ENCODE measurements around the gene PM20D2.

Gene PM20D2, protein sequence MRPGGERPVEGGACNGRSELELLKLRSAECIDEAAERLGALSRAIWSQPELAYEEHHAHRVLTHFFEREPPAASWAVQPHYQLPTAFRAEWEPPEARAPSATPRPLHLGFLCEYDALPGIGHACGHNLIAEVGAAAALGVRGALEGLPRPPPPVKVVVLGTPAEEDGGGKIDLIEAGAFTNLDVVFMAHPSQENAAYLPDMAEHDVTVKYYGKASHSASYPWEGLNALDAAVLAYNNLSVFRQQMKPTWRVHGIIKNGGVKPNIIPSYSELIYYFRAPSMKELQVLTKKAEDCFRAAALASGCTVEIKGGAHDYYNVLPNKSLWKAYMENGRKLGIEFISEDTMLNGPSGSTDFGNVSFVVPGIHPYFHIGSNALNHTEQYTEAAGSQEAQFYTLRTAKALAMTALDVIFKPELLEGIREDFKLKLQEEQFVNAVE

DNA sequence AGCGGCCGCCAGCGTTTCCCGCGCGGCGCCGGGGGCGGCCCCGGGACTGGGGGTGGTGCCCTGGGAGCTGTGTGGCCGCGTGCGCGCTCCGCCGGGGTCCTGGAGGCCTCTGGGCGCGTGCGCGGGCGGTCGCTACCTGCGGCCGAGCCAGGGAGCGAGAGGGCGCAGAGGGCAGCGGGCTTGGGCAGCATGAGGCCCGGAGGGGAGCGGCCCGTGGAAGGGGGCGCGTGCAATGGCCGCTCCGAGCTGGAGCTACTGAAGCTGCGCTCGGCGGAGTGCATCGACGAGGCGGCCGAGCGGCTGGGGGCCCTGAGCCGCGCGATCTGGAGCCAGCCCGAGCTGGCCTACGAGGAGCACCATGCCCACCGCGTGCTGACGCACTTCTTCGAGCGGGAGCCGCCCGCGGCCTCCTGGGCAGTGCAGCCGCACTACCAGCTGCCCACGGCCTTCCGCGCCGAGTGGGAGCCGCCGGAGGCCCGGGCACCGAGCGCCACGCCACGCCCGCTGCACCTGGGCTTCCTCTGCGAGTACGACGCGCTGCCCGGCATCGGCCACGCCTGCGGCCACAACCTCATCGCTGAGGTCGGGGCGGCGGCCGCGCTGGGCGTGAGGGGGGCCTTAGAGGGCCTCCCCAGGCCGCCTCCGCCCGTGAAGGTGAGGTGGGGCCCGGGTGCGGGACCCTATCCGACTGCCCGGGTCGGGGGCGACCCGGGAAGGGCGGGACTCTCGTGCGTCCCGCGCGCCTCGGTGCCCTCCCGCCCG is at the start of gene PM20D2:
TSS of gene PM20D2 (plus strand) at position 100 of the 762 bp plus-strand sequence. CDS start at position 190, 90 bp downstream.
- TF ChIP-seq, protein P1, sequence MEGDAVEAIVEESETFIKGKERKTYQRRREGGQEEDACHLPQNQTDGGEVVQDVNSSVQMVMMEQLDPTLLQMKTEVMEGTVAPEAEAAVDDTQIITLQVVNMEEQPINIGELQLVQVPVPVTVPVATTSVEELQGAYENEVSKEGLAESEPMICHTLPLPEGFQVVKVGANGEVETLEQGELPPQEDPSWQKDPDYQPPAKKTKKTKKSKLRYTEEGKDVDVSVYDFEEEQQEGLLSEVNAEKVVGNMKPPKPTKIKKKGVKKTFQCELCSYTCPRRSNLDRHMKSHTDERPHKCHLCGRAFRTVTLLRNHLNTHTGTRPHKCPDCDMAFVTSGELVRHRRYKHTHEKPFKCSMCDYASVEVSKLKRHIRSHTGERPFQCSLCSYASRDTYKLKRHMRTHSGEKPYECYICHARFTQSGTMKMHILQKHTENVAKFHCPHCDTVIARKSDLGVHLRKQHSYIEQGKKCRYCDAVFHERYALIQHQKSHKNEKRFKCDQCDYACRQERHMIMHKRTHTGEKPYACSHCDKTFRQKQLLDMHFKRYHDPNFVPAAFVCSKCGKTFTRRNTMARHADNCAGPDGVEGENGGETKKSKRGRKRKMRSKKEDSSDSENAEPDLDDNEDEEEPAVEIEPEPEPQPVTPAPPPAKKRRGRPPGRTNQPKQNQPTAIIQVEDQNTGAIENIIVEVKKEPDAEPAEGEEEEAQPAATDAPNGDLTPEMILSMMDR (IDR thresholded peaks at IDR 0.05; ENCODE audit: extremely low read depth, missing control alignments), result no peak
- DNase-seq (ENCODE audit: low spot score), result peak; percentile 91

DNA sequence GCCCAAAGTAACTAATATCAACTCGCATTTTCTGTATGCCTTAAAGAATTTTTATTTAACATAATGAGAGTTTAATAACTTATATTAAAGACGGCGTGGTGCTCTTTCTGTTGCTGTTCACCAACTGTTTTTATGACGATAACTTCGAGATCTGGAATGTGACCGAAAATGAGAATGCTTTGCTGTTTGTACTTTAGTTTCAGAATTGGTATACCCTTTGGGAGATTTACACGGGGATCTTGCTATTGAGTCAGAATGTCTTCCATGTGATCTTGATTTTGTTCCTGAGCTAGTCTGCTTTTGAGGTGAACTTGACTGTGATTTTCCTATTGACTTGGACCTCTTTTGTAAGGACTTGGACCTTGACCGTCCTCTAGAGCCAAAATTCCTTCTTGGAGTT is 47.4 kb upstream of the PM20D2 start:
- TF ChIP-seq, protein P1 (IDR thresholded peaks at IDR 0.05; ENCODE audit: extremely low read depth, missing control alignments), result no peak
- no peak for DNase-seq (ENCODE audit: low spot score)

DNA sequence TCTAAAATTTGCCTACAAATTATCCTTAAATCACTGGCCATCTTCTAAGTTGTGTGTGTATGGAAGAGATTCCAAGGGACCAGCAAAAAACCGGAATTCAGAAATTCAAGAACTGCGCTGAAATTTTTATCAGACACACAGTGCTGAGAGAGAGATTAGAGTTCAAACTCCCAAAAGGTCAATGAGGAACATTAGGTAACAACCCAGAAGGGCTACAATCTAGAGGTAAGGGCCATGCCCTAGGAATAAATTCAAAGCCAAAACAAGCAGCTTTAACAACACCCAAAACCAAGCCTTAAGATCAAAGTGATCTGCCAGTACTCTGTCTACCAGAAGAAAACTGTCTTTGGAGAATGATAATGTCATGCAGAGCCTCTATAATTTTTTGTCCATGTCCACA is 45.7 kb upstream of the PM20D2 start:
- TF ChIP-seq, protein P1 (IDR thresholded peaks at IDR 0.05; ENCODE audit: extremely low read depth, missing control alignments), result no peak
- DNase-seq (ENCODE audit: low spot score), result no peak

DNA sequence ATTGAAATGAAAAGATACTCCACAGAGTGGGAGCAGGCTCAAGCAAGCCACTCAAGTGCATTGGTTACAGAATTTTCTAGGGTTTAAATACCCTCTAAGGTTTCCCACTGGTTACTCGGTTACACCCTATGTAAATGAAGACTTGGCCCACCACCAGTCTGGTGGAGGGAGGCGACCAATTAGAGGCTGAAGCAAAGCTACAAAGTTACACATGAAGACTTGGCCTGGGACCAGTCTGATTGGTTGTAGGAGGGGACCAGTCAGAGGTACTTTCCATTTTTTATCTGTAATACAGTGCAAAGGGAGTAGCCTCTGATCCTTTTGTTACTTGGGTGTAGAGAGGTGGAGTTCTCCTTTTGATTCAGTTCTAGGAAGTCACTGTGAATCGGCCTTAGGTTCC is 35.6 kb upstream of the PM20D2 start:
- TF ChIP-seq, protein P1 (IDR thresholded peaks at IDR 0.05; ENCODE audit: extremely low read depth, missing control alignments), result no peak
- no peak for DNase-seq (ENCODE audit: low spot score)

DNA sequence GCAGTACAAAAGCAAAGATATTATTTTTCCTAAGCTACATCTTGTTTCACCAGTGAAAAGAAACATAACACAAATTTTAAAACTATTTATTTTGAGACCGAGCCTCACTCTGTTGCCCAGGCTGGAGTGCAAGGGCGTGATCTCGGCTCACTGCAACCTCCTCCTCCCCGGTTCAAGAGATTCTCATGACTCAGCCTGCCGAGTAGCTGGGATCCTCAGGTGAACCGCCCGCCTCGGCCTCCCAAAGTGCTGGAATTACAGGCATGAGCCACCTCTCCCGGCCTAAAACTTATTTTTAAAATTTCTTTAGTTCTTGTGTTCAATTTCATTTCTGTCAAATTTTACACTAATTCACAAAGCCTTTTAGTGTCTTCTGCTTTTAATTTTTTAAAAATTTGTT is 33.9 kb upstream of the PM20D2 start:
- TF ChIP-seq, protein P1 (IDR thresholded peaks at IDR 0.05; ENCODE audit: extremely low read depth, missing control alignments), result no peak

DNA sequence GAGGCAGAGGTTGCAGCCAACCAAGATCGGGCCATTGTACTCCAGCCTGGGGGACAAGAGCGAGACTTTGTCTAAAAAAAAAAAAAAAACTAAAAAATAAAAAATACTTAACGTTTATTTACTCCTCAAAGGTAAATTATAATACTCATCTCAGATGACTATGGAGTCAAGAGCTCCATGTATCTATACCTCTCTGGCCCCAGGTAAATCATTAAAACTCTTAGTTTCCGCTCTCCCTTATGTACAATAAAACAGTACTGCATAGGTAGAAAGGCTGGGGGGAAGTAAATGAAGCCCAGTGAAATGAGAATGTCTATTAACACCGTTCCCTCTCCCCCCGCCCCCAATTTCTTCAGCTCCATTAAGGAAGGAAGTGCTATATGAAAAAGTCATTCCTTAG is 29.2 kb upstream of the PM20D2 start:
- TF ChIP-seq, protein P1 (IDR thresholded peaks at IDR 0.05; ENCODE audit: extremely low read depth, missing control alignments), result no peak
- no peak for DNase-seq (ENCODE audit: low spot score)

More for the DNA sequence above, 33.9 kb upstream of the PM20D2 start:
- DNase-seq (ENCODE audit: low spot score), result no peak
